IPS DF 6.9 (cell line): ENCODE data around the gene NRG4.

Experiments used
- DNase-seq: peaks from one replicate; pipeline ENCODE4 v3.0.0-alpha.2; 2013; ENCODE audit warnings: low read depth, low spot score
- H3K27ac ChIP-seq: one replicate; pipeline ENCODE4 v1.5.1; 2013; ENCODE audit warnings: low read length, control low read depth
- H3K27me3 ChIP-seq: 2 replicates; pipeline ENCODE4 v1.6.1; 2013; ENCODE audit warnings: mild to moderate bottlenecking, low read length; ENCODE audit not compliant: control insufficient read depth, insufficient read depth
- H3K36me3 ChIP-seq: 2 replicates; pipeline ENCODE4 v1.6.1; 2013; ENCODE audit warnings: low read length; ENCODE audit not compliant: control insufficient read depth, insufficient read depth
- H3K4me1 ChIP-seq: 2 replicates; pipeline ENCODE4 v1.6.1; 2013; ENCODE audit warnings: low read length; ENCODE audit not compliant: control insufficient read depth, insufficient read depth
- H3K4me3 ChIP-seq: 2 replicates; pipeline ENCODE4 v1.5.1; 2013; ENCODE audit warnings: mild to moderate bottlenecking, low read length
- H3K9me3 ChIP-seq: 2 replicates; pipeline ENCODE4 v1.6.1; 2013; ENCODE audit warnings: low read length, inconsistent platforms; ENCODE audit not compliant: control insufficient read depth, insufficient read depth
- WGBS: extraction: QIAGEN DNeasy Blood & Tissue Kit; methylation state at CpG from one replicate; pipeline ENCODE4 v1.1.7; 2013; ENCODE audit warnings: mixed read lengths, missing lambda C conversion rate; ENCODE audit not compliant: insufficient read length, insufficient coverage; 5-methylcytosine and 5-hydroxymethylcytosine counted together

NRG4 gene

DNA sequence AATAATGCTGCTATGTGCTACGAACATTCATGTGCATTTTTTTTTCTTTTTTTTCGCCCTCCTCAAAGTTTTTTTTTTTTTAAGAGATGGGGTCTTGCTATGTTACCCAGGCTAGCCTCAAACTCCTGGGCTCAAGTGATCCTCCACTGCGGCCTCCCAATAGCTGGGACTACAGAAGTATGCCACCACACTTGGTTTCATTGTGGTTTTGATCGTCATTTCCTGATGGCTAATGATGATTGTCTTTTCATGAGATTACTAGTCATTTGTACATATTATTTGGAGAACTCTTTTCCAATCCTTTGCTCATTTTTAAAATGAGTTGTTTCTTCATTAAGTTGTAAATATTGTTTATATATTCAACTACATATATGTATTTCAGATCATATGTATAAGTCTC lies 59.7 kb downstream of the NRG4 start:
- Histone ChIP-seq H3K27me3 (no peaks in the 10 kb centered on the region), H3K36me3 (no peaks in the 10 kb centered on the region), H3K9me3 (no peaks in the 10 kb centered on the region), H3K27ac (no peak overlapping the region), H3K4me1 (no peaks in the 10 kb centered on the region), H3K4me3 (no peak overlapping the region)
- no CpG with 5 or more reads among the region's 4 CpGs for WGBS
- DNase-seq, result no peak

DNA sequence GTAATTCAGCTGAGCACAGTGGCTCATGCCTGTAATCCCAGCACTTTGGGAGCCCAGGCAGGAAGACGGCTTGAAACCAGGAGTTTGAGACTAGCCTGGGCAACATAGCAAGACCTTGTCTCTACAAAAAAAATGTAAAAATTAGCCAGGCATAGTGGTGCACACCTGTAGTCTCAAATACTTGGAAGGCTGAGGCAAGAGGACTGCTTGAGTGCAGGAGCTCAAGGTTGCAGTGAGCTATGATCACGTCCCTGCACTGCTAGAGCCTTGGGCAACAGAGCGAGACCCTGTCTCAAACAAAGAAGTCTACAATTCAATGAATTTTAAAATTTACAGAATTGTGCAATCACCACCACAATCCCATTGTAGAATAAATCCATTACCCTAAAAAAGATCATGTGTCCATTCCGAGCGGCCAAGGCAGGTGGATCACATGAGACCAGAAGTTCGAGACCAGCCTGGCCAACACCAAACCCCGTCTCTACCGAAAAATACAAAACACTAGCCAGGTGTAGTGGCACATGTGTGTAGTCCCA lies 63.4 kb downstream of the NRG4 start:
- H3K27ac ChIP-seq, result no peak overlapping the region
- no peak for DNase-seq
- H3K36me3 ChIP-seq, result no peaks in the 10 kb centered on the region
- WGBS, result no CpG with 5 or more reads among the region's 8 CpGs
- H3K9me3 ChIP-seq, result no peaks in the 10 kb centered on the region
- H3K27me3 ChIP-seq, result no peaks in the 10 kb centered on the region
- H3K4me3 ChIP-seq, result no peak overlapping the region
- no peaks in the 10 kb centered on the region for H3K4me1 ChIP-seq

DNA sequence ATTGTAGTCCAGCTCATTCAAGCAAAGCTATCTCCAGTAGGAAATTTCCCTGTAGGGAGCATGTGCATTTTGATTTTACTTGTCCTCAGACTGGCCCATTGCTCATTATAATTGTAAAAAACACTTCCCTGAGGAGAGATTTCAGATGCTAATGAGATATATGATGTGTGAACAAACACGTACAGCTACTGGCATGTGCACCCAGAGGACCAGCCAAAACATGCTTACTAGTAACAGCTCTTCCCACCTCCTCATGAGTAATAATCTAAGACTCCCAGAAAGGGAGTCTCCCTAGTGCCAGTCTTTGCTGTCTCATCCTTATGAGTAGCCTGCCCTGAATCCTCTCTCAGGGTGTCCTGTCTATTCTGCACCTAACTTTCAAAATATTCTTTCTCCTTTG lies 65.1 kb downstream of the NRG4 start:
- Histone ChIP-seq H3K4me1 (no peaks in the 10 kb centered on the region), H3K4me3 (no peak overlapping the region), H3K27ac (no peak overlapping the region), H3K36me3 (no peaks in the 10 kb centered on the region), H3K9me3 (no peaks in the 10 kb centered on the region), H3K27me3 (no peaks in the 10 kb centered on the region)
- WGBS, result no CpG with 5 or more reads among the region's 1 CpG
- no peak for DNase-seq

DNA sequence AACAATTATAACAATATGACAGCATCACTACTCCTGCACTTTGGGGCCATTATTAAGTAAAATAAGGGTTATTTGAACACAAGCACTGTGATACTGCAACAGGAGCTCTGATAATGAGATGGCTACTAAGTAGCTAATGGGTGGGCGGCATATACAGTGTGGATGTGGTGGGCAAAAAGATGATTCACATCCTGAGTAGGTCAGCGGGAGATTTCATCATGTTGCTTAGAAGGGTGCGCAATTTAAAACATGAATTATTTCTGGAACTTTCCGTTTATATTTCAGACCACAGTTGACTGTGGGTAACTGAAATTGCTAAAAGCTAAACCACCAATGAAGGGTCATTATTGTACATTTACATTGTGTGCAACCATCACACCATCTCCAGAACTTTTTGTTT lies 66.3 kb downstream of the NRG4 start:
- Histone ChIP-seq H3K27me3 (no peaks in the 10 kb centered on the region), H3K4me3 (no peak overlapping the region), H3K9me3 (no peaks in the 10 kb centered on the region), H3K36me3 (no peaks in the 10 kb centered on the region), H3K27ac (no peak overlapping the region), H3K4me1 (no peaks in the 10 kb centered on the region)
- DNase-seq, result no peak
- no CpG with 5 or more reads among the region's 4 CpGs for WGBS

DNA sequence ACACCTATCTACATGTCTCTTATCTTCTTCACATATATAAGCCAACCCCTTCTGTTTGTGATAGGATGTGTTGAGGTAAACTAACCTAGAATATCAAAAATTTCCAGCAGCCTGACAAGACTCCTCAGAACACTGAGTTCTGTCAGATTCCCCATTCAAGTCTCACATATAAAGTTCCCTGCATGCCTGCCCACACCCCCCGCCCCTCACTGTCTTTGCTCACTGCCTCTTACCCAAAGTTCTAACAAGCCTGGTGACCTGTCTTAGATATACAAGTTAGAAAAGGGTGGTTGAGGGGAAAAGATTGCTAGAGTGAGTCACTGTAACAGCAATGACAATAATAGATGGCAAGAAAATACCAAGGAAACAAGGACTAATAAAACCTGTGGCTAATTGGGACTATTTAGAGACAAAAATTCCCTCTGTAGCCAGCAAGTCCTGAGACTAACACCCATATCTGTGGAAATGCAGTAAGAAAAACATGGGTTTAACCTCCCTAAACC lies 68.5 kb downstream of the NRG4 start:
- Histone ChIP-seq H3K36me3 (no peaks in the 10 kb centered on the region), H3K27me3 (no peaks in the 10 kb centered on the region), H3K9me3 (no peaks in the 10 kb centered on the region), H3K27ac (no peak overlapping the region), H3K4me3 (no peak overlapping the region), H3K4me1 (no peaks in the 10 kb centered on the region)
- no peak for DNase-seq
- no CpG with 5 or more reads among the region's 1 CpG for WGBS

DNA sequence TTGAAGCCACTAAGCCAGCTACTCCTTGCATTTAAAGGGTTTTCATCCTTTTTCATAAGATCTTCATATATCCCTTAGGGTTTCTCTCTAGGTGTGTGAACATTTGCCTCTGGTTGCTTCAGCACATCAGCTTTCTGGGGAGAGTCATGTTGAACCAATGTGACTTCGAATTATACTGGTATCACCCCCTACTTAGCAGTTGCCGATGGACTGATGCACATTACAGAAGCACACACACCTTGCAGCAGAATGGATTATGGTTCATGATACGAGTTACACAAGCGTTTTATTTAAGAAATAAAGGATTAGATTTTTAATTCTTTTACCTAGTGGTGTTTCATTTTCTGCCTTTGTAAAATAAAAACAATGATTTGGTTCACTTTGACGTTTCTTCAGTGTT lies 69.0 kb downstream of the NRG4 start:
- no CpG with 5 or more reads among the region's 5 CpGs for WGBS
- Histone ChIP-seq H3K9me3 (no peaks in the 10 kb centered on the region), H3K36me3 (no peaks in the 10 kb centered on the region), H3K27ac (no peak overlapping the region), H3K4me1 (no peaks in the 10 kb centered on the region), H3K4me3 (no peak overlapping the region), H3K27me3 (no peaks in the 10 kb centered on the region)
- DNase-seq, result no peak

DNA sequence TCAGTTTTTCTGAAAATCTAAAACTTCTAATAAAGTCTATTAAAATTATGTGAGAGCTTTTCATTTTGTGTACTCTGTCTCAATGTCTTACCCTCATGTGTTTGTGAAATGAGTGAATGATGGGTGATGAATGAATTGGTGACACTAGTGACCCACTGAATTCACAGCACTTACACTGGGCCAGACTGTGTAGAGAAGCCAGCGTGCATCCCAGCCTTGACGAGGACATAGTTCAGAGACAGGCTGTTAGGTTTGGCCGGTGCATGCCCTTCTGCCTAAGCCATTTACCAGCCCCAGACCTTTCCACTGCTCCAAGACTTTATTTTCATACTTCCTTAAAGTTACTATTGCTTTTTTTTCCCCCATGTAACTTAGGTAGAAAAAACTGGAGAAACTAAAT lies 69.8 kb downstream of the NRG4 start:
- no CpG with 5 or more reads among the region's 3 CpGs for WGBS
- no peak for DNase-seq
- H3K36me3 ChIP-seq, result no peaks in the 10 kb centered on the region; the same call in 1 of the 2 replicates

DNA sequence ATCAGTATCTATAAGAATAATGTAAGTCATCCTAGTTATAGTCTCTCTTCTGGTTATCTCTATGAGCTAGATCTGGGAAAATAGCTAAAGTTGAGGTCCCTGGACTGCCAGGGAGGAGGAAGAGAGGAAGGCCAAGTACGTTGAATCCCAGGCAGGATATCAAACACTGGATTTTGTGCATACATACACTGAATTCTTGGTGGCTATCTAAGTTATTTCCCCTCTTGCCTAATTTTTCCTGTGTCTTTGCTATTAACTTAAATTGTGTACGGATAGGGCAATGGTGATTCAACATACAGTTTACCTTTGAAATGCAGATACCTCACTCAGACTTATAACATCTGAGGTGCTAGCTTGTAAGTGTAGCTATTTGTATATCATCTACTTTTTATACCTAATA lies 81.4 kb downstream of the NRG4 start:
- no peak overlapping the region for H3K27ac ChIP-seq
- no peak overlapping the region for H3K4me3 ChIP-seq
- peaks cover 9% of the 10 kb centered on the region; the same call in 1 of the 2 replicates for H3K36me3 ChIP-seq
- no peaks in the 10 kb centered on the region; the same call in 1 of the 2 replicates for H3K4me1 ChIP-seq
- H3K27me3 ChIP-seq, result no peaks in the 10 kb centered on the region
- WGBS, result no CpG with 5 or more reads among the region's 2 CpGs
- H3K9me3 ChIP-seq, result no peaks in the 10 kb centered on the region
- no peak for DNase-seq

More for the DNA sequence above, 69.8 kb downstream of the NRG4 start:
- no peaks in the 10 kb centered on the region for H3K27me3 ChIP-seq
- no peak overlapping the region for H3K4me3 ChIP-seq
- H3K27ac ChIP-seq, result no peak overlapping the region
- no peaks in the 10 kb centered on the region for H3K4me1 ChIP-seq
- no peaks in the 10 kb centered on the region for H3K9me3 ChIP-seq

DNA sequence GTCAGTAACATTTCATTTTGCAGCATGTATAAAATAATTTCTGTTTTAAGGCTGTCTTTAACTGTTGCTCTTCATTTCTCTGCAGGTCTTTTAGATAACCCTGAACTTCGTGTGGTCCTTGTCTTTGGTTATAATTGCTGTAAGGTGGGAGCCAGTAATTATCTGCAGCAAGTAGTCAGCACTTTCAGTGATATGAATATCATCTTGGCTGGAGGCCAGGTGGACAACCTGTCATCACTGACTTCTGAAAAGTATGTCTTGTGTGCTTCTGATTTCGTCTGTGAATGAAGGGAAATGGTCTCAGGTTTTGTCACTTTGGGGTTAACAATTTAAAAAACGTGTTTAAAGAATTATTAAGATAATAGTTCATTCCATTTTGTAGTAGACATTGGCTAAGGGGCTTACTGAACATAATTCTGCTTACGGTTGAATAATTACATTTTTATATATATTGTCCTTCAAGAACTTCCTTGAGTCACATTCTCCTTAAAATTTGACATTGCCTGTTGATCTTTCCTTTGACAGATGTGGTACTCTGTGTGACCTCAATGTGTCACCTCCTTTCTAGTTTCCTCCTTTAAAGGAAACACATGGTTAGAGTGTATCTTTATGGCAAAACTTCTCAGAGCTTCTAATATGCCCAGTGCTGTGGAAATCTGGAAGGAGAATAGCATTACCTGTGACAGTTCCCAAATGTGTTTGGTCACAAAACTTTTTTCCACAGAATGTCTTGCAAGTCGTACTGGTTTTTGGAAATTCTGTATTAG lies 82.2 kb downstream of the NRG4 start:
- peaks cover 9% of the 10 kb centered on the region; the same call in 1 of the 2 replicates for H3K36me3 ChIP-seq

DNA sequence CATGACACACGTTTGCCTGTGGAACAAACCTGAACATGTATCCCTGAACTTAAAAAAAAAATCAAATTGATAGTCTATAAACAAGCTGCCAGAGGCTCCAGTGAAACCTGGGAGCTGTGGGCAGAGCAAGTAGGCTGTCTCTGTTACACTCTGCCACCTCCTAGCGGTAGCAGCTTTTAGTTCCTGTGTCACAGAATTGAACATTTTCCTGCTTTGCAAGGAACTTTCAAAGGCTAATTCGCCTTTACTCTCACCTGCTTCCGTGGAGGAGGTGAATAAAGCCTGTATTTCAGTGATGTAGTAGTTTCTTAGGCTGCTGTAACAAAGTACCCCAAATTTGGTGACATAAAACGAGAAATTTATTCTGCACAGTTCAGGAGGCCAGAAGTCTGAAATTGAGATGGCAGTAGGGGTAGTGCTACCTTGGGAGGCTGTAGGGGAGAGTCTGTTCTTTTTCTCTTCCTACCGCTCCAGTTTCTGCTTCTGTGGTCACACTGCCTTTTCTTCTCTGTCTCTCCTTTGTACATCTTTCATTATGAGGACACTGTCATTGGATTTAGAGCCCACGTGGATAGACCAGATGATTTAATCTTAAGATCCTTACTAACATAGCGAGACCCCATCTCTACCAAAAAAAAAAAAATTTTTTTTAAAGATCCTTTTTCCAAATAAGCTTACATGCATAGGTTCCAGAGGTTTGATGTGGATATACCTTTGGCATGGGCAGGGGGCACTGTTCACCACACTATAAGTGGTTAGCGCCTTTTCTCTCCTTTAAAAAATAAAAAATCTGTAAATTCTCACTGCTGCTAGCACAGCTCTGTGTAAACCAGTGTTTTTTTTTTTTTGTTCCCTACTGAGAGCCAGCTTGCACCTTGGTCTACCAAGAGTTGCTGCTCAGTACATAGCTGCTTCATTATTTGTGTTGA lies 83.3 kb downstream of the NRG4 start:
- Histone ChIP-seq H3K36me3 (peaks cover 6% of the 10 kb centered on the region; the same call in 1 of the 2 replicates), H3K4me3 (no peak overlapping the region)

More for the DNA sequence above, 82.2 kb downstream of the NRG4 start:
- no peaks in the 10 kb centered on the region; the same call in 1 of the 2 replicates for H3K4me1 ChIP-seq
- WGBS, result 100% methylated on average over 1 of the region's 5 CpGs
- no peak overlapping the region for H3K4me3 ChIP-seq
- no peak overlapping the region for H3K27ac ChIP-seq
- no peaks in the 10 kb centered on the region for H3K9me3 ChIP-seq
- H3K27me3 ChIP-seq, result no peaks in the 10 kb centered on the region
- no peak for DNase-seq

More for the DNA sequence above, 83.3 kb downstream of the NRG4 start:
- Histone ChIP-seq H3K4me1 (no peaks in the 10 kb centered on the region; the same call in 1 of the 2 replicates), H3K27me3 (no peaks in the 10 kb centered on the region), H3K9me3 (no peaks in the 10 kb centered on the region), H3K27ac (no peak overlapping the region)
- WGBS, result no CpG with 5 or more reads among the region's 9 CpGs
- no peak for DNase-seq
